Measurements from ENCODE around the gene IFT172. TPM values are rescaled to one million over a fixed set of nuclear protein-coding genes. Genes with fewer than 3 reads are reported as not detected.

Gene IFT172
- total RNA-seq, 2 experiments from 2014 or later, result 9.3 to 9.8 TPM

GRCh38 chr2:27506587-27506986, 17.0 kb upstream of the IFT172 start:
- POLR2A ChIA-PET, result no interaction called here
- Mint-ChIP-seq H3K4me3 (no peak overlapping the region), H3K36me3 (ENCODE audit: low read depth) (no peaks in the 10 kb centered on the region), H3K27me3 (peaks cover 2% of the 10 kb centered on the region), H3K9me3 (no peaks in the 10 kb centered on the region), H3K27ac (no peak overlapping the region), H3K4me1 (no peaks in the 10 kb centered on the region)
- no peak for DNase-seq
- CTCF ChIA-PET, result interaction anchor here (1.4 kb wide), 1 partner anchor 72 kb away, joined by 4 read pairs; no protein-coding TSS in a partner anchor

- ChIA-PET CTCF (no interaction called here), POLR2A (no interaction called here)
- H3K4me3 Mint-ChIP-seq, result no peak overlapping the region
- peaks cover 18% of the 10 kb centered on the region for H3K27me3 Mint-ChIP-seq
- DNase-seq, result no peak
- no peaks in the 10 kb centered on the region for H3K36me3 Mint-ChIP-seq (ENCODE audit: low read depth)
- H3K9me3 Mint-ChIP-seq, result no peaks in the 10 kb centered on the region
- no peak overlapping the region for H3K27ac Mint-ChIP-seq
- H3K4me1 Mint-ChIP-seq, result no peaks in the 10 kb centered on the region
Measured at GRCh38 chr2:27502142-27502541, 12.6 kb upstream of the IFT172 start.

GRCh38 chr2:27501042-27501441, 11.5 kb upstream of the IFT172 start:
- POLR2A ChIA-PET, result interaction anchor here (0.6 kb wide), 1 partner anchor 155 kb away, joined by 9 read pairs; no protein-coding TSS in a partner anchor
- peaks cover 29% of the 10 kb centered on the region for H3K27me3 Mint-ChIP-seq
- peaks cover under 1% of the 10 kb centered on the region for H3K4me1 Mint-ChIP-seq
- no peaks in the 10 kb centered on the region for H3K9me3 Mint-ChIP-seq
- H3K4me3 Mint-ChIP-seq, result no peak overlapping the region
- H3K36me3 Mint-ChIP-seq (ENCODE audit: low read depth), result no peaks in the 10 kb centered on the region
- no peak overlapping the region for H3K27ac Mint-ChIP-seq
- CTCF ChIA-PET, result interaction anchor here (1.0 kb wide), 1 partner anchor 52 kb away, joined by 3 read pairs; no protein-coding TSS in a partner anchor
- DNase-seq, result no peak

GRCh38 chr2:27498975-27499374, 9.4 kb upstream of the IFT172 start:
- Mint-ChIP-seq H3K36me3 (ENCODE audit: low read depth) (no peaks in the 10 kb centered on the region), H3K4me1 (peaks cover 9% of the 10 kb centered on the region), H3K27me3 (peaks cover 44% of the 10 kb centered on the region), H3K4me3 (no peak overlapping the region), H3K9me3 (no peaks in the 10 kb centered on the region), H3K27ac (no peak overlapping the region)
- ChIA-PET POLR2A (no interaction called here), CTCF (no interaction called here)
- DNase-seq, result no peak

- no peaks in the 10 kb centered on the region for H3K9me3 Mint-ChIP-seq
- ChIA-PET CTCF (no interaction called here), POLR2A (no interaction called here)
- no peak overlapping the region for H3K27ac Mint-ChIP-seq
- H3K36me3 Mint-ChIP-seq (ENCODE audit: low read depth), result no peaks in the 10 kb centered on the region
- peaks cover 53% of the 10 kb centered on the region for H3K27me3 Mint-ChIP-seq
- no peak overlapping the region for H3K4me3 Mint-ChIP-seq
- DNase-seq, result no peak
- H3K4me1 Mint-ChIP-seq, result peaks cover 10% of the 10 kb centered on the region
Measured at GRCh38 chr2:27497288-27497627, 7.7 kb upstream of the IFT172 start.

- Mint-ChIP-seq H3K9me3 (no peaks in the 10 kb centered on the region), H3K4me1 (peaks cover 10% of the 10 kb centered on the region), H3K27ac (no peak within 1 kb of the TSS), H3K27me3 (peaks cover 53% of the 10 kb centered on the region), H3K36me3 (ENCODE audit: low read depth) (no peaks in the 10 kb centered on the region), H3K4me3 (peak within 1 kb of the TSS; percentile 64)
- ChIA-PET CTCF (no interaction called here), POLR2A (no interaction called here)
- DNase-seq, result no peak
Measured at GRCh38 chr2:27496357-27497287, 7.1 kb upstream of the IFT172 start, which contains the start of gene GCKR. GCKR (plus strand) TSS chr2:27496839; CDS start chr2:27496905, 66 bp downstream.

- H3K27ac Mint-ChIP-seq, result no peak overlapping the region
- H3K4me1 Mint-ChIP-seq, result peaks cover 14% of the 10 kb centered on the region
- no peak for DNase-seq
- ChIA-PET CTCF (interaction anchor here (1.7 kb wide), 1 partner anchor 70 kb away, joined by 3 read pairs; no protein-coding TSS in a partner anchor), POLR2A (no interaction called here)
- H3K4me3 Mint-ChIP-seq, result peak overlapping the region; percentile 64
- no peaks in the 10 kb centered on the region for H3K36me3 Mint-ChIP-seq (ENCODE audit: low read depth)
- peaks cover 53% of the 10 kb centered on the region for H3K27me3 Mint-ChIP-seq
- H3K9me3 Mint-ChIP-seq, result no peaks in the 10 kb centered on the region
Measured at GRCh38 chr2:27495840-27496356, 6.4 kb upstream of the IFT172 start.

GRCh38 chr2:27494944-27495554, 5.5 kb upstream of the IFT172 start, which contains the start of gene FNDC4:
FNDC4 (minus strand) TSS chr2:27495200; CDS start chr2:27494679, 521 bp downstream.
- Mint-ChIP-seq H3K27me3 (peaks cover 53% of the 10 kb centered on the region), H3K4me3 (peak within 1 kb of the TSS; percentile 64), H3K4me1 (peaks cover 19% of the 10 kb centered on the region), H3K27ac (no peak within 1 kb of the TSS), H3K36me3 (ENCODE audit: low read depth) (no peaks in the 10 kb centered on the region), H3K9me3 (no peaks in the 10 kb centered on the region)
- DNase-seq, result peak; percentile 10
- POLR2A ChIA-PET, result no interaction called here
- CTCF ChIA-PET, result interaction anchor here (0.7 to 1.7 kb wide), 3 partner anchors 31 to 778 kb away, joined by 3 read pairs; no protein-coding TSS in a partner anchor

GRCh38 chr2:27494284-27494943, 4.9 kb upstream of the IFT172 start:
- Mint-ChIP-seq H3K9me3 (no peaks in the 10 kb centered on the region), H3K4me3 (peak overlapping the region; percentile 44), H3K27me3 (peaks cover 52% of the 10 kb centered on the region), H3K27ac (no peak overlapping the region), H3K4me1 (peaks cover 26% of the 10 kb centered on the region), H3K36me3 (ENCODE audit: low read depth) (no peaks in the 10 kb centered on the region)
- POLR2A ChIA-PET, result no interaction called here
- CTCF ChIA-PET, result interaction anchor here (0.7 to 1.7 kb wide), 3 partner anchors 32 to 778 kb away, joined by 3 read pairs; no protein-coding TSS in a partner anchor
- DNase-seq, result no peak

GRCh38 chr2:27493948-27494283, 4.4 kb upstream of the IFT172 start:
- no peak for DNase-seq
- Mint-ChIP-seq H3K4me3 (peak overlapping the region; percentile 19), H3K9me3 (no peaks in the 10 kb centered on the region)

GRCh38 chr2:27492557-27492956, 3.0 kb upstream of the IFT172 start:
- no peak for DNase-seq
- H3K4me3 Mint-ChIP-seq, result no peak overlapping the region
- POLR2A ChIA-PET, result no interaction called here
- peaks cover 35% of the 10 kb centered on the region for H3K4me1 Mint-ChIP-seq
- H3K27ac Mint-ChIP-seq, result no peak overlapping the region
- peaks cover 38% of the 10 kb centered on the region for H3K27me3 Mint-ChIP-seq
- no peaks in the 10 kb centered on the region for H3K36me3 Mint-ChIP-seq (ENCODE audit: low read depth)
- CTCF ChIA-PET, result no interaction called here
- H3K9me3 Mint-ChIP-seq, result no peaks in the 10 kb centered on the region

More at GRCh38 chr2:27493948-27494283, 4.4 kb upstream of the IFT172 start:
- POLR2A ChIA-PET, result no interaction called here
- Mint-ChIP-seq H3K27me3 (peaks cover 49% of the 10 kb centered on the region), H3K27ac (no peak overlapping the region), H3K36me3 (ENCODE audit: low read depth) (no peaks in the 10 kb centered on the region), H3K4me1 (peaks cover 30% of the 10 kb centered on the region)
- CTCF ChIA-PET, result interaction anchor here (1.5 to 1.7 kb wide), 2 partner anchors 32 to 72 kb away, joined by 3 read pairs; no protein-coding TSS in a partner anchor

- peak overlapping the region; percentile 90 for H3K27ac Mint-ChIP-seq
Measured at GRCh38 chr2:27489118-27489497, 435 bp downstream of the IFT172 start.

More at GRCh38 chr2:27489118-27489497, 435 bp downstream of the IFT172 start:
- Mint-ChIP-seq H3K9me3 (no peaks in the 10 kb centered on the region), H3K4me1 (peaks cover 27% of the 10 kb centered on the region), H3K4me3 (peak overlapping the region; percentile 81), H3K27me3 (peaks cover 10% of the 10 kb centered on the region), H3K36me3 (ENCODE audit: low read depth) (no peaks in the 10 kb centered on the region)
- ChIA-PET POLR2A (no interaction called here), CTCF (no interaction called here)
- no peak for DNase-seq

Measured in activated CD4-positive, alpha-beta T cell treated with anti-CD3 and anti-CD28 coated beads, Interleukin-2, amount 10 ng/mL, durations not matched to agents 7 days and 5 days (primary cell).